HG02973 (cell line): Measurements from ENCODE around the gene PTPRC.

ENCODE experiments used
- ATAC-seq: cut with Tn5 transposase; IDR thresholded peaks from one replicate; pipeline ENCODE4 v1.9.1; 2021; ENCODE audit warnings: moderate library complexity; ENCODE audit not compliant: unreplicated experiment

Gene PTPRC

DNA sequence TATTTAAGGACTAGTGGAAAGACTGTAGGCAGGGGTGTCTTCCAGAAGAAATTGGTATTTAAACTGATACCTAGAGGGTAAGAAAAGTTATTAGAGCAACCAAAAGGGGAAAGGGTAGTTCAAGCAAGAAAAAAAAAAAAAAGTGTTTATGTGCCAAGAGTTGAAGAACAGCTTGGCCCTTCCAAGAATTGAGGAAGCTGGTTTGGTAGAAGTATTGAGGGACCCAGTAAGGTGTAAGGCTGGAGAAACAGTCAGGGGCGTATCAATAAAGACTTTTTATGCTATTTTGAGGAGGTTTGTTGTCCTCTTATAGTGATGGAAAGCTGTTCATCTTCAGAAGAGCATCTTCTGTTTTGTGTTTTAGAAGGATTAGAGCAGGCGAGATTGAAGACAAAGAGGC lies 108.3 kb downstream of the PTPRC start:
- no peak for ATAC-seq

DNA sequence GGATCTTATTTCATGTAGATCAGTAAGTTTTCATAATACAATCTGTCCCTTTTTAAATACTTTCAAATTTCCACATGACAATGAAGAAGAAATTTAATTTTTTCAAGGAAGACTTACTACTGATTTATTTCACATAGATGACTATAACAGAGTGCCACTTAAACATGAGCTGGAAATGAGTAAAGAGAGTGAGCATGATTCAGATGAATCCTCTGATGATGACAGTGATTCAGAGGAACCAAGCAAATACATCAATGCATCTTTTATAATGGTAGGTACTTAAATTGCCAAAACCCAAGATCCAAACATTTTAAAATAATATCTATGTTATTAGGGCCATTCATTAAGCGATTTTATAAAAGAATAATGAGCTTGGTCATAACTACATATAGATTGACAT lies 110.4 kb downstream of the PTPRC start:
- ATAC-seq = no peak

DNA sequence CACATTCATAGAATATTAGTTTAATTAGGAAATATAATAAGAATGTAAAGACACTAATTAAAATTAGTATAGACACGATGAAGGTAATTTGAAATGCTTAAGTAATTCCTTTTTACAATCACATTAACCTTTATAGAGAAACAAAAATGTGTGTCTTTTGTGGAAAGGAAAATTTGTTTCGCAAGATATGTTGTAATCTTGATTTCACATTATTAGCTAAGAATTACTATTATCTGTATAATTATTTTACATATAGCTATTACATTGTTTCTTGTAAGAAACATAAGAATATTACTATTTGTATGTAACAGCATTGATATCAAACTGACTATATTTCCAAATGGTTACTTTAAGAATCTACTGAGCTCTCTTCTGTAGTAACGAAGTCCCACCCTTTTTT lies 111.2 kb downstream of the PTPRC start:
- no peak for ATAC-seq

DNA sequence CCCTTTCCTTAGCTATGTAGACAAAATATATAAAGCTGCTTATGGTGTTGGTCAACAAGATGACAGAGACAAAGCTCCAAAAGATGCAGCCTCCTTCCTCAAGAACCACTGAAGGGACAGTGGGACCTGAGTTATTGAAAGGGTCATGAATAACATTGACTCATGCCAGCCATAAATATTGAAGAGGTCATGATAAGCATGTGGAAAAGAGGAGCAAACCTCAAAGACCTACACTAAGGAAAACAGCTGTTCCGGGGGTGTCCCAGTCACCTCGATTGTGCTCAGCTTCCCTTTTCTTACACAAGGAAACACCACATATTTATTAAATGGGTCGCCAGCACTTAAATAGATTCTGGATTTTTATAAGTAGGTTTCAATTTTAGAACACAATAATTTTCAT lies 112.9 kb downstream of the PTPRC start:
- no peak for ATAC-seq

DNA sequence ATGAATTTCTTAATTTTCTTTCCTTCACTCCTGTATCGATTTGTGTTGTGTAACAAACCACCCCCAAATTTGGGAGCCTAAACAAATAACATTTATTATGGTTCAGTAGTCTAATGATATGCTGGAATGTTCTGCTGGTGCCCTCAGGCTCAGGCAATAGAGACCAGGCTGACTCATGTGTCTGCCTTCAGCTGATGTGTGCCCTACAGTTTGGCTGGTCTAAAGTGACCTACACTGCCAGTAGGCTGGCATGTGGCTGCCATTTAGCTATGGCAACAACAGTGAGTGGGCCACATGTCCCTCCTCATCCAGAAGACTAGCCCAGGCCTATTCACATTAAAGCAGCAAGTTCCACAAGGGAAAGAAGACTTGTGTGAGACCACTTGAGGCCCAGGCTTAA lies 115.8 kb downstream of the PTPRC start:
- ATAC-seq = no peak

DNA sequence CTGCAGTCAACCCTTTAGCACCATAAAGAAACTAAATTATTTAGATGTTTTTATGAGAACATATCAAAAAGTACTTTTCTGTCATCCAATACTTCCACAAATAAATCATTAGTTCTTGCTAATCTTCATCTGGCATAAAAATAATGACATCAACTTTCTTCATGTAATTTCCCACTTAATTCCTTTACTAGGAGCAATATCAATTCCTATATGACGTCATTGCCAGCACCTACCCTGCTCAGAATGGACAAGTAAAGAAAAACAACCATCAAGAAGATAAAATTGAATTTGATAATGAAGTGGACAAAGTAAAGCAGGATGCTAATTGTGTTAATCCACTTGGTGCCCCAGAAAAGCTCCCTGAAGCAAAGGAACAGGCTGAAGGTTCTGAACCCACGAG lies 116.9 kb downstream of the PTPRC start:
- ATAC-seq = no peak

DNA sequence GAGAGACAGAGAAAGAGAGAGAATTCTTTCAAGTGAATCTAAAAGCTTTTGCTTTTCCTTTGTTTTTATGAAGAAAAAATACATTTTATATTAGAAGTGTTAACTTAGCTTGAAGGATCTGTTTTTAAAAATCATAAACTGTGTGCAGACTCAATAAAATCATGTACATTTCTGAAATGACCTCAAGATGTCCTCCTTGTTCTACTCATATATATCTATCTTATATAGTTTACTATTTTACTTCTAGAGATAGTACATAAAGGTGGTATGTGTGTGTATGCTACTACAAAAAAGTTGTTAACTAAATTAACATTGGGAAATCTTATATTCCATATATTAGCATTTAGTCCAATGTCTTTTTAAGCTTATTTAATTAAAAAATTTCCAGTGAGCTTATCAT lies 117.6 kb downstream of the PTPRC start:
- no peak for ATAC-seq

DNA sequence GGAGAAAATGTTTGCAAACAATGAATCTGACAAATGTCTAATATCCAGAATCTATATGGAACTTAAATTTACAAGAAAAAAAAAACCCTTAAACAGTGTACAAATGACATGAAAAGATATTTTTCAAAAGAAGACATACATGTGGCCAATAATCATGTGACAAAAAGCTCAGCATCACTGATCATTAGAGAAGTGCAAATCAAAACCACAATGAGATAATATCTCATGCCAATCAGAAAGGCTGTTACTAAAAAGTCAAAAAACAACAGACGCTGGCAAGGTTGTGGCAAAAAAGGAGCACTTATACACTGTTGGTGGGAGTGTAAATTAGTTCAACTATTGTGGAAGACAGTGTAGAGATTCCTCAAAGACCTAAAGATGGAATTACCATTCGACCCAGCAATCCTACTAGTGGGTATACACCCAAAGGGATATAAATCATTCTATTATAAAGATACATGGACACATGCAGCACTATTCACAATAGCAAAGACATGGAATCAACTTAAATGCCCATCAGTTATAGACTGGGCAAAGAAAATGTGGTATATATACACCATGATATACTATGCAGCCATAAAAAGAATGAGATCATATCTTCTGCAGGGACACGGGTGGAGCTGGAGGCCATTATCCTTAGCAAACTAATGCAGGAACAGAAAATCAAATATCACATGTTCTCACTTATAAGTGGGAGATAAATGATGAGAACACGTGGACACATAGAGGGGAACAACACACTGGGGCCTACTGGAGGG lies 123.2 kb downstream of the PTPRC start:
- ATAC-seq = no peak

DNA sequence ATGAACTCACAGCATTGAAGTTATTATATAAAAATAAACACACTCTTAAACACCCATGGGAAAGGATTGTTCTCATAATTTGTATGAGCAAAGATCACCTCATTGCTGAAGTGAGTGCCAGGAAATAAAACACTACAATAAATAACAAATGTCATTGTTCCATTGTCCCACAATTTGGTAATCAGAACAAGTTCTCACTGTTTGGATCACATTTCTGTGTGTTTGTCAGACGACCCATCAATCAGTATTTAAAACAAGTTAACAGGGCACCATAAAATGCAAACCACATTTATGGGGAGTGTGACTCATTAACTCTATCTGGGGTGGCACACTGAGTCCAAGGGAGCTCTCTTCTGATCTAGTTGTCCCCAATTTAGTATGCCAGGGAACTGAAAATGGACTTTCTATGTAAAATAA lies 124.5 kb downstream of the PTPRC start:
- no peak for ATAC-seq

DNA sequence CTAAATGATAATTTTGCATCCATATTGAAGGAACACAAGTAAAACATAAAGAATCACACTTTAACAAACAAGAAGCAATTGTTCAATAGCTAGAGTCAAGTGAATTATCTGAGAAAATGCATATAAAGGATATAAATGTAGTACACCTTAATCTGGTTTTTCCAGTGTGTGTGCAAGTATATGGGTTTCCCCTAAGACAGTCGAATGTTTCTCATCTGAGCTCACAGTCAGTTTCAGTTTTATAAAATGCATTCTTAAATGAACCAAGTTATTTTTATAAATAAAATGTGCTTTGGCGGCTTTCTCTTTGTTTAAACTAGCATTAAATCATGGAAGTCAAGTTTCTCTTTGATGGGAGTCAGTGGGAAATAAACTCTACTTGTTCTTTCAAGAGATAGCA lies 125.9 kb downstream of the PTPRC start:
- no peak for ATAC-seq

DNA sequence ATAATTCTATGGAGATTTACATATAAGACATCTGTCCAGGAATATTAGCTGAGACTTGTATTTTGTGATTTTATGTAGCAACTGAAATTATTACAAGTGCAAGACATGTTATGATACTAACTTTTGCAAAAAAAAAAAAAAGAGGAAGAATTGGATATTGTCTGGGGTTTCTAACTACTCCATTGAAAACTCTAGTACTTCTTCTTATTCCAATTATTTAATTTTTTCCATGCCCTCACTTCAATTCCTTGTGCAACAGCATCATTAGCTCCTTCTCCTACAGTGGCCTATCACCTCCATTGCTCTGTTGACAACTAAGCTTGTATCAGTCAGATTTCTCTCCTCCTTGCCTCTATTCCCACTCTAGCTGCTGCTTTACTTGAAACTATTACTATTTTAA lies 126.6 kb downstream of the PTPRC start:
- ATAC-seq = no peak

DNA sequence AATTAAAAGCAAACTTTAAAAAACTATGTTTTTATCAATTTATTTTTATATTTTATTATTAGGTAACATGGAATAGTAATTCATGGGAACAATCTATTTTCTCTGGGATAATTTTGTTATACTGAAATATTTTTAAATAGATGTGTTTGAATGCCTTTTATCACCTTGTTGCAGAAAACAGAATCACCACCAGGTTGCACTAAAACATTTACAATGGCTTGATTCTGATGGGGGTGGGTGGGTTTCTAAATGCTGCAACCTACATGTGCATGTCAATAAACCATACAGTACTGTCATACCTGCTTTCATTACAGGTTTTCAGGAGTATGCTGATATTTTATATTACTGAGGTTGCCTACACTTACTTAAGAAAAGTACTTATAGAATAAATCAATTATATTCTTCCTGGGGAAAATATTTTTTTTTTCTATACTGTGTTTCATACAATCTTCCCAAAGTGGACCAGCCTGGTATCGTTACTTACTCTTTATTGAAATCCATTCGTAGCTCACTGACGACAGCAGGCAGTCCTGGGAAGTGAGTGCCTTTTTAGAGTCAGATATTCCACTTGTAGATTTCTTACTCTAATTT lies 132.8 kb downstream of the PTPRC start:
- ATAC-seq = no peak

DNA sequence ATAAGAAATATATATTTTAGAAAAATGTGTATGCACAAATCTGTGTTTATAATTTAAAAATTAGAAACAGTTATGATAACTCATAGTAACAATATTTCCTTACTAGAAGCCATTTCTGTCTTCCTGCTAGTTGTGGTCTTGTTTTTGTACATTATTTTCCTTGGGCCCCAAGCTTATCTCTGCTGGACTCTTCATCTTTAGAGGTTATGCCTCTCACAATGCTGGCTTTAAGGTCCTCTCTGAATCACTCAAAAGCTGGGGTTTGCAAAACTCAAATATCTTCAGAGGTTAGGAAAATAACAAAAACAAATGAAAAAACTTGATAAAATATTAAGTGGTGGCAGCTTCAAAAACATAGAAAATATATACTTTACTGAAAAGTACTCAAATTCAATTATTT lies 133.8 kb downstream of the PTPRC start:
- ATAC-seq = no peak

DNA sequence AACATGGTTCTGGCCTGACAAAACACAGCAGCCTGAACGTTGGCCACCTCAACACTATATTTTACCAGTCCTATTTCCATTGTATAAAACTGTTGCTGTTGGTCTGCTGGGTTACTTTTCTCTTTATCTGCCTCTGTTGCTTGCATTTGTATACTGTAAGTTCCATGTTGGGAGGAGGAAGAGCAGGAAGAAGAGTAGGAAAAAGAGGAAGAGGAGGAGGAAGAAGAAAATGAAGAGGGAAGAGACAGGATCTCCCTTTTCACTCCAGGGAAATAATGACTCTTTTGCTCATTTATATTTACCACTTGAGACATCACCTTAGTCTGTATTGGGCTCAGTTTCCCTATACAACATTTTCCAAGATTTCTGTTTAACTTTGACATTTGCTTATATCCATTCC lies 134.2 kb downstream of the PTPRC start:
- no peak for ATAC-seq

DNA sequence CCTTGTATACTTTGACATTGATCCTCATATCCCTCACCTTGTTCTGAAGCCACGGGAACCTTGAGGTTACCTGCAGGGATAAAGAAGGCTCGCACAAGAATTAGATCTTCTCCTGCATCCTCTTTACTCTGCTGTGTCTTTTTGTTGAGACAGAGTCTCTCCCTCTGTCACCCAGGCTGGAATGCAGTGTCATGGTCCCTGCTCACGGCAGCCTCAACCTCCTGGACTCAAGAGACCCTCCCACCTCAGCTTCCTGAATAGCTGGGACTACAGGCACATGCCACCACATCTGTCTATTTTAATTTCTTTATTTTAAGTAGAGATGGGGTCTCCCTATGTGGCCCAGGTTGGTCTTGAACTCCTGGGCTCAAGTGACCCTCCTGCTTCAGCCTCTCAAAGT lies 134.7 kb downstream of the PTPRC start:
- no peak for ATAC-seq

DNA sequence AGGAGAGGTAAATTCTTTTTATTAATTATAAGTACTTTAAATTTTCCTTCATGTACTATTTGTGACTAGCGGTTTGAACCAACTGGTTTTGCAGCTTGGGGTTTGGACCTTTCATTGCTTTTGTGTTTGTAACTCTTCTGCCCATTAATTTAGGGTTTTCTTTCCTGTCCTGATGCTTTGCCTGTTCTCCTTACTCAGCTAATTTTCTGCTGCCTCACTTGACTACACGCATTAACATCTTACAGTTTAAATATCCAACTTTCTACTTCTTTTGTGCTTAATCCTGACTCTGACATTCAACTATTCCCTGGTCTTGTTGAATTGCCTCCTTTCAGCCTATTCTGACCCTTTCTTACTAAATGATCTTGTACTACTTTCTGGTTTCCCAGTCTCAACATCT lies 135.6 kb downstream of the PTPRC start:
- ATAC-seq = no peak

DNA sequence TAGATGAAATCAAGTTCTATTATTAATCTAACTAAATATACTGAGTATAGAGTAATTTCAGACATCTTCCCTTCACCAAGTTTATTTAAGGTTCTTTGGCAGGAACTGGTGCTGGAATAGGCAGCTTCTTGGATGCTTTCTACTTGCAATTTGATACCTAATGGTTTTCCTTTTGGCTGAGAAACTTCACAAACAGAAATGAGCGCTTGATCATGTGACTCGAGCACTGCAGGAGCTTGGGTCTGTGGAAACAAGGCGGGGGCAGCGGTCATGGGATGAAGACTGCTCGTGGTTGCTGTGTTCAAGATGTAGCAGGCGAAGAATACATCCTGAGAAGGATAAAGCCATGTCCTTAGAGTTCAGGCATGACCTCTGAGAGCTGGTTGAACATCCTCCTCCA lies 136.8 kb downstream of the PTPRC start:
- no peak for ATAC-seq

DNA sequence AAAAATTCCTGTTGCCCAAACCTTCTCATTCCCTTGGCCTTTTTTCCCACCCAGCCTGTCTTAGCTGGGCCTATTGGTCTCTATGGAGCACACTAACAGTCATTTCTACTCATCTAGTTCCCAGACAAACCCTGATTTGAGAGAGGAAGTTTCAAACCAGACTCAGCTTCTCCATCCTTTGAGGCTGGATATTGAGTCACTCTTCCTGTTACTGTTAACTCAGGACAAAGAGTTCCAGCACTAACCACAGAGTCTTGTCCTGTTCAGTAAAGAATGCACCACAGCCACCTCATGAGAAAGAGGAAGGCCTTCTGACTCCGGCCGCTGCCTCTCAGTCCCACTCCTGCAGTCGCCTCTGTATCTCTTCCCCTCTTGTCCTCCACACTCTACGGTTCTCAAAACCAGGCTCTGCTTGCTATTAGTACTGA lies 137.8 kb downstream of the PTPRC start:
- ATAC-seq = no peak

DNA sequence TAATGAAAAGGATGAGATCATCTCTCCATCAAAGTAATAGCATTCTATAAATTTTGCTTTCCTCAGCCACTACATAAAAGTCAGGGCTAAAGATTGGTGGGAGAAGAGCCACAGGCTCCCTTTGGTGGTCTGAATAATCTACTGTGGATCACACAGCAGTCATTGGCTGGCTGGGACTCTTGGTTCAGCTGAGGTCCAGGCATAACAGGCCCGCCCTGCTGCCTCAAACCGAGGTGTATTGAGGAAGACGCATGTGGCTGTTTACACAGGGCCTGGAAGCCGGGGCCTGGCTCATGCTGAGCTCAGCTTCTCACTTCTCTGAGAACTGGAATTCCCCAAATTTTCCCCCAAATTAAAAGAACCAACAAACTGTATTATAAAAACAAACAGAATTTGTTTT lies 139.2 kb downstream of the PTPRC start:
- no peak for ATAC-seq

DNA sequence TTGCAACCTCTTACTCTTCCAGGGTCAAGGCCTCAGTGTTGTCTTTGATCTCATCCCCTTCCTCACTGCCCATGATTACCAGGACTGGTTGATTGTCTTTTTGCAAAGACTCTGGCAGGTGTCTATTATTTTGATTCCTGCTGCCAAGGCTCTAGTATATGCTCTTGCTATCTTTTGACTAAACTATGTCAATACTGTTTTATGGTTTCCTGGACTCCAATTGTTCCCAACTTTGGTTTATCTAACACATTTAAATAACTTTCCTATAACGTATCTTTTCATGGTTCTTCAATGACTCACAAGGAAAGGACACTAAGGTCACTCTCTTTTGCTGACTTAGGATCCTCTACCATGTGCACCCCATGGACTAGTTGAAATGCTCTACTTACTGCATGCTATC lies 141.5 kb downstream of the PTPRC start:
- ATAC-seq = no peak

DNA sequence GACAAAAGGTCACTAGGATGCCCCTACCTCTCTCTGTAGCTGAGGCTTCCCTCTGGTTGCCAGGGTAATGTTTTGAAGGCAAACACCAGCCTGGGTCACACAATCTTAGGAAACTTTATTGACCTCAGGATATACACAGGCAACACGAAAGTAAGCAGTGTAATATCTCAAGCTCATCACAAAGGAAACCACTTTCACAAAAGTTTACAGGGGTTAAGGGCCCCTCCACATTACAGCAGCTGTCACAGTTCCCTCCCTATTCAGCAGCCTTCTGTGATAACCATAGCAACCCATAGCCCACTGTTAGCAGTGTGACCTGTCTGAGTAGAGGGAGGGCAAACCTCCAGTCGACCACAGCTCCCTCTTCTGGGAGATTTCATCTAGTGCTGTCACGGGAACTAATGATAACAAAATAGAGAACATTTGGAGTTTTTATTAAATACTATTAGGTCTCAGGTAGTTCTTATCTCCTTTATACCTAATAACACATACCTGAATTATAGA lies 149.8 kb downstream of the PTPRC start:
- peak; percentile 96 for ATAC-seq

DNA sequence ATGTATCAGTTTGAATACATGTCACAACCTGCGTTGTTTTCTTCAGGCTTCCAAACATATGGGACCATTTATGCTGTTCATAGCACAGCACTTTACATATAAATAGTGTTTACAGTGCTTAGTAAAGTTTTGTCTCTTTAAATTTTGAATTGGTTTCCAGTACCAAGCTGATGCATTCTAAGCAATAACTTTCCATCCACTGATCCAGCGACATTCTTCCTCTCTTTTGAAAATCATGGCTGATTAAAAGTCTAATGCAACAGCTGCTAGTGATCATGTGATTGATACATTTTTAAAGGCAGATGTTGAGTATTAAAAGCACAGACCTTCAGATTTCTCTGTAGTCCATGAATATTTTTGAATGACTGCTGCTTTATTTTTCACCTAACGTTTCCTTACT lies 154.9 kb downstream of the PTPRC start:
- no peak for ATAC-seq

DNA sequence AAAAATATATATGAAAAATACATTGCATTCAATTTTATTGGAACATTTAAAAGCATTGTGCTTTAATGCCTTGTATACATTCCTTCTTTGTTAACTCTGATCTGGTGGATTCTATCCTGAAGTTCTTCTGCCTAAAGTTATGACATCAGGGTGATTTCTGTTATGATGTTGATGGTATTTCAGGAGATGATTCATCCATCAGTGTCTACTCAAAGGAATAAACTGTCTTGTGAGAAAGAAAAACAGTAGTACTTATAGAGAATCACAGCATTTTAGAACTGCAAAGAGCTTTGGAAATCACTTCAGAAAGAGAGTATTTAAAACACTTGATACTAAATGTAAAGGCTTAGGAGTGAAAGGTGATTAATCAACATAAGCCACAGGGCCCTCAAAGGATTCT lies 155.7 kb downstream of the PTPRC start:
- ATAC-seq = no peak
